RWPE1 (cell line): ENCODE measurements around the gene LRPPRC.

Experiments
- CTCF ChIA-PET: fragments of 350-600 bp; sonication (Branson Sonifier 250); formaldehyde crosslinking; extraction: SDS; loops from one replicate; lab custom pipeline; 2021; lab: Yijun Ruan, JAX
- POLR2A ChIA-PET: fragments of 400-600 bp; formaldehyde crosslinking; extraction: SDS; loops from one replicate; lab custom pipeline; 2020; ENCODE audit warnings: antibody characterized with exemption; ENCODE audit not compliant: low non-redundant PET; lab: Yijun Ruan, JAX
- DNase-seq: peaks from one replicate; pipeline ENCODE4 v3.0.0; 2012; ENCODE audit warnings: low spot score
- H3K27ac ChIP-seq: fragments of 450-650 bp; 2 replicates; pipeline ENCODE4 v1.5.1; 2017
- CTCF ChIP-seq: fragments of 450-650 bp; conservative IDR thresholded peaks from 2 replicates; pipeline ENCODE4 v1.5.1; 2017; ENCODE audit warnings: low read depth, mild to moderate bottlenecking

Gene LRPPRC

GRCh38 chr2:43885132-43885632 is 110.6 kb downstream of the LRPPRC start:
- ChIA-PET CTCF (interaction anchor here (0.6 kb wide), 1 partner anchor 568 kb away, joined by 4 read pairs; no protein-coding TSS in a partner anchor), POLR2A (no interaction called here)
- DNase-seq = no peak
- TF ChIP-seq CTCF = no peak
- no peak overlapping the region for H3K27ac ChIP-seq

- CTCF ChIA-PET = no interaction called here
- no peak for TF ChIP-seq CTCF
- POLR2A ChIA-PET = no interaction called here
- DNase-seq = no peak
- H3K27ac ChIP-seq = no peak overlapping the region
Measured at GRCh38 chr2:43884689-43885088, 111.1 kb downstream of the LRPPRC start.

- POLR2A ChIA-PET = no interaction called here
- no peak for TF ChIP-seq CTCF
- CTCF ChIA-PET = no interaction called here
- no peak overlapping the region for H3K27ac ChIP-seq
- no peak for DNase-seq
Measured at GRCh38 chr2:43882312-43882711, 113.5 kb downstream of the LRPPRC start.

GRCh38 chr2:43880952-43881351 is 114.8 kb downstream of the LRPPRC start:
- POLR2A ChIA-PET = no interaction called here
- TF ChIP-seq CTCF = no peak
- no peak for DNase-seq
- no peak overlapping the region for H3K27ac ChIP-seq
- CTCF ChIA-PET = no interaction called here

GRCh38 chr2:43880471-43880870 is 115.3 kb downstream of the LRPPRC start:
- TF ChIP-seq CTCF = no peak
- CTCF ChIA-PET = no interaction called here
- no peak overlapping the region for H3K27ac ChIP-seq
- POLR2A ChIA-PET = no interaction called here
- no peak for DNase-seq

GRCh38 chr2:43879261-43879660 is 116.5 kb downstream of the LRPPRC start:
- DNase-seq = no peak
- no peak for TF ChIP-seq CTCF
- ChIA-PET POLR2A (no interaction called here), CTCF (interaction anchor here (0.5 kb wide), 1 partner anchor 437 kb away, joined by 6 read pairs; no protein-coding TSS in a partner anchor)
- no peak overlapping the region for H3K27ac ChIP-seq
